Endothelial cell (in vitro differentiated cells): ENCODE results near the gene ARHGAP1. TPM values are rescaled to one million over a fixed set of nuclear protein-coding genes. Genes with fewer than 3 reads are reported as not detected.

ENCODE experiments used
- DNase-seq: peaks from one replicate; pipeline ENCODE4 v3.0.0; 2021; ENCODE audit warnings: low spot score
- H3K27ac Mint-ChIP-seq: one replicate; pipeline ENCODE4 v1.8.0; 2021; ENCODE audit warnings: mixed read lengths, inconsistent platforms; ENCODE audit not compliant: unreplicated experiment
- H3K27me3 Mint-ChIP-seq: one replicate; pipeline ENCODE4 v1.8.0; 2021; ENCODE audit warnings: mild to moderate bottlenecking, moderate library complexity, mixed read lengths, inconsistent platforms; ENCODE audit not compliant: unreplicated experiment
- H3K36me3 Mint-ChIP-seq: one replicate; pipeline ENCODE4 v1.8.0; 2021; ENCODE audit warnings: mild to moderate bottlenecking, low read depth, mixed read lengths, inconsistent platforms; ENCODE audit not compliant: unreplicated experiment
- H3K4me1 Mint-ChIP-seq: one replicate; pipeline ENCODE4 v1.8.0; 2021; ENCODE audit warnings: mild to moderate bottlenecking, mixed read lengths, inconsistent platforms; ENCODE audit not compliant: unreplicated experiment
- H3K4me3 Mint-ChIP-seq: one replicate; pipeline ENCODE4 v1.8.0; 2021; ENCODE audit warnings: mild to moderate bottlenecking, mixed read lengths, inconsistent platforms; ENCODE audit not compliant: unreplicated experiment
- H3K9me3 Mint-ChIP-seq: one replicate; pipeline ENCODE4 v1.8.0; 2021; ENCODE audit warnings: mixed read lengths, inconsistent platforms; ENCODE audit not compliant: unreplicated experiment
- total RNA-seq: library from RNA; stranded (reverse); fragmentation: NEBNext Ultra II Directional; extraction: Animal tissue kit (Norgen Biotek cat#: 25700); gene quantifications from one replicate; pipeline ENCODE4 v1.2.1, GENCODE V29; 2021; ENCODE audit not compliant: unreplicated experiment
- TF ChIP-seq, protein P1 (sequence below): fragments of 200-600 bp; sonication (generic); IDR thresholded peaks from one replicate; pipeline ENCODE4 v1.5.0; 2021; ENCODE audit warnings: antibody characterized with exemption; ENCODE audit not compliant: unreplicated experiment

Gene ARHGAP1
- total RNA-seq, 1 donor from 2014 or later = 69.5 TPM

DNA sequence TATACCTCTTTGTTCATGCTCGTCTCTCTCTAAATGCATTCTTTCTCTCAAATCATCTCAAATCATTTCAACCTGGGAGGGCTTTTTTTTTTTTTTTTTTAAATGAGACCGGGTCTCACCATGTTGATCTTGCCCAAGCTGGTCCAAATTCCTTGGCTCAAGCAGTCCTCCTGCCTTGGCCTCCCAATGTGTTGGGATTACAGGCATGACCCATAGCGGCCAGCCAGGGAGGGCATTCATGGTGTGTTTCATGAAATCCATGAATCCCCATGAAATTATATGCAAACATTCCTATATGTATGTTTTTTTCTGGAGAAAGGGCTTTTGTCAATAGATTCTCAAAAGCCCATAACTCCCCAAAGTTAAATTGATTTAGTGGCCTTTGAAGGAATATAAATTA lies 56.9 kb downstream of the ARHGAP1 start:
- TF ChIP-seq, protein P1, sequence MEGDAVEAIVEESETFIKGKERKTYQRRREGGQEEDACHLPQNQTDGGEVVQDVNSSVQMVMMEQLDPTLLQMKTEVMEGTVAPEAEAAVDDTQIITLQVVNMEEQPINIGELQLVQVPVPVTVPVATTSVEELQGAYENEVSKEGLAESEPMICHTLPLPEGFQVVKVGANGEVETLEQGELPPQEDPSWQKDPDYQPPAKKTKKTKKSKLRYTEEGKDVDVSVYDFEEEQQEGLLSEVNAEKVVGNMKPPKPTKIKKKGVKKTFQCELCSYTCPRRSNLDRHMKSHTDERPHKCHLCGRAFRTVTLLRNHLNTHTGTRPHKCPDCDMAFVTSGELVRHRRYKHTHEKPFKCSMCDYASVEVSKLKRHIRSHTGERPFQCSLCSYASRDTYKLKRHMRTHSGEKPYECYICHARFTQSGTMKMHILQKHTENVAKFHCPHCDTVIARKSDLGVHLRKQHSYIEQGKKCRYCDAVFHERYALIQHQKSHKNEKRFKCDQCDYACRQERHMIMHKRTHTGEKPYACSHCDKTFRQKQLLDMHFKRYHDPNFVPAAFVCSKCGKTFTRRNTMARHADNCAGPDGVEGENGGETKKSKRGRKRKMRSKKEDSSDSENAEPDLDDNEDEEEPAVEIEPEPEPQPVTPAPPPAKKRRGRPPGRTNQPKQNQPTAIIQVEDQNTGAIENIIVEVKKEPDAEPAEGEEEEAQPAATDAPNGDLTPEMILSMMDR = no peak
- no peaks in the 10 kb centered on the region for H3K4me1 Mint-ChIP-seq
- H3K36me3 Mint-ChIP-seq = peaks cover 27% of the 10 kb centered on the region
- DNase-seq = no peak
- no peaks in the 10 kb centered on the region for H3K9me3 Mint-ChIP-seq
- no peak overlapping the region for H3K27ac Mint-ChIP-seq
- H3K4me3 Mint-ChIP-seq = peak overlapping the region; percentile 2
- H3K27me3 Mint-ChIP-seq = peaks cover 2% of the 10 kb centered on the region

DNA sequence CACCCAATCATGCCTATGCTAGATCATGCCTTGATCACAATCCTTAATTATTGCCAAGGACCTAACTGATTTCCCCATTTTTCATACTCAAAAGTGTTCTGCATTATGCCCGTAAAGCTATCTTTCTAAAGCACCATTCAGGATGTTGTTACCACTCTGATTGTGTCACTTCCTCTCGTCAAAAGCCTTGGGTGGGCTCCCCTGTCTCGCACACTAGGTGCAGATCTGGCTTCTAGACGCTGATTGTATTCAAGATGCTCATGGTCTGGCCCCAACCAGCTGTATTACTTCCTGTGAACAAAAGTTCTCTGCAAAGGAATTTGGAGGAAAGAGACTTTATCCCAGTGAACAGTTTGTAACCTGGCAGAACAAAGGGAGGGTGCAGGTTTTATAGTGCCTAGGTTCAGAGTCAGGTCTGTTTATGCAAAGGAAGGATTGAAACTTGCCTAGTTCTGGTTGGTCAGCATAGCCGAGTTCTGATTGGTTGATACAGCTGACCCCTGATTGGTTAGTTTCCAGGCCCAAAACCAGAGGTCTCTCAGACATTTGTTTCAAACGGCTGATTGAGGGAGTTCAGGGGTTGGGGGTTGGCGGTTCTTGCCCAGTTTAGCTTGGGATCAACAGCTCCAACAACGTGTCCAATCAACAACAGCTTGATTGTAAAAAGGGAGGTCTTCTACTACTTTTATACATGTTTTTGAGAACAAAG lies 57.6 kb downstream of the ARHGAP1 start:
- H3K27ac Mint-ChIP-seq = no peak overlapping the region
- H3K36me3 Mint-ChIP-seq = peaks cover 30% of the 10 kb centered on the region
- H3K4me3 Mint-ChIP-seq = no peak overlapping the region
- DNase-seq = no peak
- H3K9me3 Mint-ChIP-seq = no peaks in the 10 kb centered on the region
- no peaks in the 10 kb centered on the region for H3K4me1 Mint-ChIP-seq
- TF ChIP-seq, protein P1 = no peak
- peaks cover 2% of the 10 kb centered on the region for H3K27me3 Mint-ChIP-seq

DNA sequence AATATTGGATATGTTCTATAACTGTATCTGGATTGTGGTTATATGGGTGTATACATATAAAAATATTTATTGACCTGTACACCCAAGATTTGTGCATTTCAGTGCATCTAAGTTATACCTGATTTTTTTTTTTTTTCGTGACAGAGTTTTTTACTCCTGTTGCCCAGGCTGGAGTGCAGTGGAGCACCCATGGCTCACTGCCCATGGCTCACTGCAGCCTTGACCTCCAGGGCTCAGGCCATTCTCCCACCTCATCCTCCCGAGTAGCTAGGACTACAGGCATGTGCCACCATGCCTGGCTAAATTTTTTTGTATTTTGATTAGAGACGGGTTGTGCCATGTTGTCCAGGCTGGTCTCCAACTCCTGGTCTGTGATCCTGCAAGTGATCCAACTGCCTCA lies 58.8 kb downstream of the ARHGAP1 start:
- H3K27ac Mint-ChIP-seq = no peak overlapping the region
- no peak overlapping the region for H3K4me3 Mint-ChIP-seq
- H3K36me3 Mint-ChIP-seq = peaks cover 27% of the 10 kb centered on the region
- no peaks in the 10 kb centered on the region for H3K4me1 Mint-ChIP-seq
- H3K27me3 Mint-ChIP-seq = peaks cover 2% of the 10 kb centered on the region
- TF ChIP-seq, protein P1 = no peak
- no peaks in the 10 kb centered on the region for H3K9me3 Mint-ChIP-seq
- no peak for DNase-seq

DNA sequence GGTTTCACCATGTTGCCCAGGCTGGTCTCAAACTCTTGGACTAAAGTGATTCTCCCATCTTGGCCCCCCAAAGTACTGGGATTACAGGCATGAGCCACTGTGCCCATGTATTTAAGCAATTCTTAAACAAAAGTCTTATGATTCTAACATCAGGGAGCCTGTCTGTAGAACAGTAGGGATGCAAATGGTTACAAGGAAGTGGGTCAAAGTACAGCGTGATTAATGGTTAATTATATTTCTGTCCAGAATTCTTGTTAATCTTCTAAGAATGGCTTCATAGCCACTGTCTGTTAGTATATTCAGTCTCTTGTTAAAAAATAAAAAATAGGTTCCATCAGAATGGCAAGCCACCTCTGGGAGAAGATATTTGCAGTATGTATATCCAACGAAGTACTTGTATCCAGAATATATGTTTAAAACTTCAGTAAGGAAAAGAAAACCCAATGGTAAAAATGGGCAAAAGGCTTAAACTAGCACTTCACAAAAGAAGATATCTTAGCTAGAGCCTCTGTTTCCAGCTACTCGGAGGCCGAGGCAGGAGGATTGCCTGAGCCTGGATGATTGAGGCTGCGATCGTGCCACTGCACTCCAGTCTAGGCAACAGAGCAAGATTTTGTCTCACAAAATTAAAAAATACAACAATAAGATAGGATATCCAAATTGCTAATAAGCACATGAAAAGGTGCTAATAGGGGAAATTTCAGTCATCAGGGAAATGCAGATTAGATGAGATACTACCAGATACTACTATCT lies 60.2 kb downstream of the ARHGAP1 start:
- Mint-ChIP-seq H3K4me3 (no peak overlapping the region), H3K27me3 (peaks cover 2% of the 10 kb centered on the region), H3K4me1 (no peaks in the 10 kb centered on the region), H3K36me3 (peaks cover 24% of the 10 kb centered on the region), H3K9me3 (no peaks in the 10 kb centered on the region), H3K27ac (peak overlapping the region; percentile 13)
- DNase-seq = no peak
- TF ChIP-seq, protein P1 = no peak
